LNCaP clone FGC (cell line): ENCODE results near the gene AGTPBP1.

Experiments
- DNase-seq: peaks from one replicate; pipeline ENCODE4 v3.0.0-alpha.2; 2011; ENCODE audit warnings: low read depth
- H3K4me3 ChIP-seq: 2 replicates; pipeline ENCODE4 v1.5.1; 2011; ENCODE audit warnings: mild to moderate bottlenecking, low read depth, low read length, control low read depth
- CTCF ChIP-seq: IDR thresholded peaks from 2 replicates; pipeline ENCODE4 v1.5.1; 2012; ENCODE audit warnings: mild to moderate bottlenecking; ENCODE audit not compliant: control insufficient read depth, insufficient read depth; ENCODE audit errors: extremely low read depth

AGTPBP1 gene

GRCh38 chr9:85541876-85542275, 199.9 kb downstream of the AGTPBP1 start:
- DNase-seq = no peak
- H3K4me3 ChIP-seq = no peak overlapping the region
- TF ChIP-seq CTCF = no peak

DNA sequence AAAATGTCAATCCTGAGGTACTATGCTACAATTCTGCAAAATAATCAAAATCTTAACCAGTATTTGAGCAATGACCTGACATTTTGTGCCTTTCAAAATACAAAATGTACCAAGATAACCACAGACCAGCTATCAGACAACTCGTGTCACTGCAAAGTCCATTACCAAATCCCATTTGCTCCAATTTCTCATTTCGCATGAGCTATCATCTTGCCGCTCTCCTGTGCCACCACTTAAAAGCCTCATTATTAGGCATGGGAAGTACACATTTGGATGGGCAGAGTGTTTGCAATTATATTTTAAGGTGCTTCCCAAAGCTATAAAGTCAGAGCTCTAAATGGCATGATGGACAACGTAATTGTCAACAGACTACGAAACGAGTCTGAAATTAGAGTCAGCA, 205.2 kb downstream of the AGTPBP1 start:
- no peak for DNase-seq
- no peak for TF ChIP-seq CTCF
- H3K4me3 ChIP-seq = no peak overlapping the region

DNA sequence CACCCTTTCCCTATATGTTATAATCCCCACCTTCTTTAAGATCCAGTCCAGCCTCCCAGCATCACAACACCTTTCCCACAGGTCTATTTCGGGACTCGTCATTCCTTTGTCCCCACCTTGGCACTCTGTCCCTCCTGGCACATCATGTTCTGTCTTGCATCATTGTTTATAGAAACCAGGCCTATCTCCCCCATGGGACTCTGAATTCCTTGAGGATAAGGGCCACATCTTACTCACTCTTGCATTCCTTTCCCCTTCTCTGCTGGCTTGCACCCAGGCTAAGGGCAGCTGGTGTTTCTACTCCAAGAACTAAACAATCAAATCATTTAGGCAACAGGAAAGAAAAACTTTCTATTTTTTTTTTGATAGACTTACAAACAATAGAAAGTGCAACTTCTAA, 205.7 kb downstream of the AGTPBP1 start:
- no peak overlapping the region for H3K4me3 ChIP-seq
- no peak for TF ChIP-seq CTCF
- DNase-seq = no peak

DNA sequence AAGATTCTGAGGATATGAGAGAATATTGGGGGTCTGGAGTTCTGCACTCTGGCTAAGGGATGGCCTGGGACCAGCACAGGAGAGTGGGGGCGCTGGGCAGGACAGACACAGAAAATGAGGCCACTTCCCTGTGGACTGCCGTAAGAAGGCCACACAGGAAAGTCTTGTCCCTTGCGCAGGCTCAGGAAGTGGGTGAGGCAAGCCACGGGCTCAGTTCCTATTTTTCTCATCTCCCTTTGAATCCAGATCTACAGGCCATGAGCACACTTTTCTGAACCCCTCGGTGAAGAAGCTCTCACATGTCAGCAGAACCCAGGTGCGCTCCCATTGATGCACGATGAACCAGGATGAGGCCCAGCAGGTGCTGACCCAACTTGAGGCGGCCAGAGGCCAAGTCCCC, 207.4 kb downstream of the AGTPBP1 start:
- no peak for TF ChIP-seq CTCF
- no peak overlapping the region for H3K4me3 ChIP-seq
- DNase-seq = no peak

GRCh38 chr9:85533538-85533937, 208.2 kb downstream of the AGTPBP1 start:
- DNase-seq = no peak

GRCh38 chr9:85530721-85531120, 211.0 kb downstream of the AGTPBP1 start:
- DNase-seq = no peak
- H3K4me3 ChIP-seq = no peak overlapping the region
- TF ChIP-seq CTCF = no peak

More at GRCh38 chr9:85533538-85533937, 208.2 kb downstream of the AGTPBP1 start:
- TF ChIP-seq CTCF = no peak
- H3K4me3 ChIP-seq = no peak overlapping the region

DNA sequence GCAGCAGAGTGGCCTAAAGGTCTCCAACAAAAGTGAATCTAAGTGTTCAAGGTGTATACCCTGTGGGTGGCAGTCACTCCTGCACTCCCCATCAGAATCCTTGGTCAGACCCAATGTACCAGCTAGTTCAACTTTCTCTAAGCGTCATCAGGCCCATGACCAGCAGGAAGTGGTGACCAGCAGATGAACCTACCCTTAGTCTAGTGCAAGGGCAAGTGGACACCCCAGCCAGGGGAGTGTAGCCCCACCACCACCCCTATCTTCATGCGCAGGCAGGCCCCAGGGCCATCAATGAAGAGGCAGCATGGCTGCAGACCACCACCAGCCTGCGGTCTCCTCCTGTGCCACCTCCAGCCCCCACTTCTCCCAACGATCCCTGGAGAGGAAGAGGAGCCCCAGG, 213.1 kb downstream of the AGTPBP1 start:
- DNase-seq = no peak
- H3K4me3 ChIP-seq = no peak overlapping the region
- TF ChIP-seq CTCF = no peak
